ENCODE results near the gene TRIM65. TPM values are rescaled to one million over a fixed set of nuclear protein-coding genes. Genes with fewer than 3 reads are reported as not detected.

The TRIM65 gene
- total and polyA plus RNA-seq, 2 of the 13 experiments (the other 11 are each of a cell fraction or from before 2014, with no cell fraction given): 10.3 to 22.4 TPM

GRCh38 chr17:75891605-75892555 is 4.9 kb downstream of the TRIM65 start (continued):
- TF ChIP-seq ZBTB20 (CRISPR knock-in tag; IDR thresholded peaks at IDR 0.05; ENCODE audit: borderline replicate concordance, low read depth) (no peak; the same call in 1 of the 2 replicates), CCDC6 (CRISPR knock-in tag; IDR thresholded peaks at IDR 0.05) (peak; percentile 94), KLF6 (CRISPR knock-in tag; IDR thresholded peaks at IDR 0.05) (0 out of 2 replicates have a peak, but pooled peaks have one; percentile 60), PAF1 (CRISPR knock-in tag; IDR thresholded peaks at IDR 0.05) (no peak; the same call in 1 of the 2 replicates), SMC3 (IDR thresholded peaks at IDR 0.05; ENCODE audit: low read length) (no peak), ZNF24 (IDR thresholded peaks at IDR 0.05) (no peak), SP1 (IDR thresholded peaks at IDR 0.05) (no peak), SP1 (CRISPR knock-in tag; IDR thresholded peaks at IDR 0.05) (peak; percentile 43), THAP7 (CRISPR knock-in tag; IDR thresholded peaks at IDR 0.05) (no peak), NFAT5 (CRISPR knock-in tag; IDR thresholded peaks at IDR 0.05) (no peak), IRX3 (CRISPR knock-in tag; IDR thresholded peaks at IDR 0.05; ENCODE audit: borderline replicate concordance, low read depth) (no peak), ZFP1 (CRISPR knock-in tag; IDR thresholded peaks at IDR 0.05) (peak; percentile 82; the same call in 1 of the 2 replicates), AGO1 (IDR thresholded peaks at IDR 0.05; ENCODE audit: low read depth, low read length, poor library complexity, severe bottlenecking) (peak; percentile 90), UBTF (CRISPR knock-in tag; IDR thresholded peaks at IDR 0.05) (no peak), CBX1 (IDR thresholded peaks at IDR 0.05; ENCODE audit: low read depth) (no peak), ZNF34 (CRISPR knock-in tag; IDR thresholded peaks at IDR 0.05; ENCODE audit: borderline replicate concordance) (no peak), SMAD1 (CRISPR knock-in tag; IDR thresholded peaks at IDR 0.05; ENCODE audit: borderline replicate concordance, low read depth) (no peak), CC2D1A (CRISPR knock-in tag; IDR thresholded peaks at IDR 0.05) (no peak), SETDB1 (CRISPR knock-in tag; IDR thresholded peaks at IDR 0.05; ENCODE audit: borderline replicate concordance) (no peak), ZFP36 (IDR thresholded peaks at IDR 0.05; ENCODE audit: borderline replicate concordance, low read depth, low read length, partially characterized antibody) (no peak), KDM5B (CRISPR knock-in tag; IDR thresholded peaks at IDR 0.05; ENCODE audit: borderline replicate concordance) (no peak; the same call in 1 of the 2 replicates)

Measured in HepG2 (cell line).